ENCODE data around the gene ZNF358.

Gene ZNF358

GRCh38 chr19:7515645-7516151 lies at the start of gene ZNF358:
TSS of gene ZNF358 (plus strand) at chr19:7516103. CDS start at chr19:7519243, 3,140 bp downstream.
- DNase-seq = peak; percentile 58

DNA sequence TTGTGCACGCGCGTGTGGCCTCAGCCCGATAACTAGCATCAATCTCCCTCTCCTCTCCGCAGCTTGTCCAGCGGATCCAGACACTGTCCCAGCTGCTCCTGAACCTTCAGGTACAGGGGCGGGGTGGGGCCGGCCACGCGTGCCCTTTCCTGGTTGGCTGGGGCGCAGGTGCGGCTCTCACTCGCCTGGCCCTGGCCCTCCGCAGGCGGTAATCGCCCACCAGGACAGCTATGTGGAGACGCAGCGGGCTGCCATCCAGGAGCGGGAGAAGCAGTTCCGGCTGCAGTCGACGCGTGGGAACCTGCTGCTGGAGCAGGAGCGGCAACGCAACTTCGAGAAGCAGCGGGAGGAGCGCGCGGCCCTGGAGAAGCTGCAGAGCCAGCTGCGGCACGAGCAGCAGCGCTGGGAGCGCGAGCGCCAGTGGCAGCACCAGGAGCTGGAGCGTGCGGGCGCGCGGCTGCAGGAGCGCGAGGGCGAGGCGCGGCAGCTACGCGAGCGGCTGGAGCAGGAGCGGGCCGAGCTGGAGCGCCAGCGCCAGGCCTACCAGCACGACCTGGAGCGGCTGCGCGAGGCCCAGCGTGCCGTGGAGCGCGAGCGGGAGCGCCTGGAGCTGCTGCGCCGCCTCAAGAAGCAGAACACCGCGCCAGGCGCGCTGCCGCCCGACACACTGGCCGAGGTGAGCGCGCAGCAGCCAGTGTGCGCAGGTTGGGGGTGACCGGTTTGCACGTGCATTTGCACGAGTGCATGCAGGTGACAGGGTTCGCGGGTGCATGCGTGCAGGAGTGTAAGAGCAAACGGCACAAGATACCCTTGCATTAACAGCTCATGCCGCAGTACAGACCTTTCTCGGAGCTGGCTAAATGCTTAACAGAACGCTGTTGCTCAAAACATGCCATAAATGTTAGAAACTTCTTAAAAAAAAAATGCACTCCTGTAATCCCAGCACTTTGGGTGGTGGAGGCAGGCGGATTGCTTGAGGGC lies 48.6 kb upstream of the ZNF358 start:
- DNase-seq = no peak

DNA sequence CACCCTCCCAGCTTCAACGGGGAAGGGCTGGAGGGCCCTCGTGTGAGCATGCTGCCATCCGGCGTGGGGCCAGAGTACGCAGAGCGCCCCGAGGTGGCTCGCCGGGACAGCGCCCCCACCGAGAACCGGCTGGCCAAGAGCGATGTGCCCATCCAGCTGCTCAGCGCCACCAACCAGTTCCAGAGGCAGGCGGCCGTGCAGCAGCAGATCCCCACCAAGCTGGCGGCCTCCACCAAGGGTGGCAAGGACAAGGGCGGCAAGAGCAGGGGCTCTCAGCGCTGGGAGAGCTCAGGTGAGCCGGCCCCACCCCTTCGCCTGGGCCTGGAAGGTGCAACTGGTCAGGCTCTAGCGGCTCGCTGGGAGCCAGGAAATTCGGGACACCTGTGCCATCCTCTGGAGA lies 47.1 kb upstream of the ZNF358 start:
- DNase-seq = no peak

GRCh38 chr19:7469669-7470285 lies 46.1 kb upstream of the ZNF358 start:
- no peak for DNase-seq

DNA sequence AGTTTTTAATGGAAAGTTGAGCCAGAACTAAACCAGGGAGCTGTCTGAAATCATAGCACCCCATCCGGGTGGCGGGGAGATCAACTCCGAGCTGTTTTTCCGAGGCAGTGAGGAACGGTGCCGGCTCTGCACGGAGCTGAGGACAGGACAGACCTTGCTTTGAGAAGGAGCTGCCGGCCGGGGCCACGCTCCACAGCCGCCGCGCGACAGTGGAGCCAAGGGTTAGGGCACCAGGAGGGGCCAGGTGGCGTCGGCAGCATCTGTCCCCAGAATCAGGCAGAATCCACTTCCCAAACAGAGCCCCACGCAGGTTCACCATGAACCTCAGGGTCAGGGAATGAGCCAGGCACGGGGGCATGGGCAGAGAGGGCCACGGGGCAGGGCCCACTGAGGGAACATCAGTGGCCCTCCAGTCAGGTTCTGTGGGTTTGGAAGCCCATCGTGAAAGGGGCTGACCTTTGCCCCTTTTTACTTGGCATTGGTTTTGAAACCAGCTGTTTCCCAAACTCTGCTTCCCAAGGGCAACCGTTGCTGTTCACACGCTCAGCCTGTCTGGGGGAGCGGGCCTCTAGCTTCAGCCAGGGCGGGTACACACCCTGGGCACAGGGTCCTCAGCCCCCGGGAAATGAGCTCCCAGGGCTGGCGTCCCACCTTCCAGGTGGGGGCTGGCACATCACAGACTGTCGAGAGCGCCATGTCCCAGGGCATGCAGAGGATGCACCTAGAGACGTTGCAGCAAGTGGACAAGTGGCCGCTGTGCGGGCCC lies 45.2 kb upstream of the ZNF358 start:
- DNase-seq = no peak

- DNase-seq = no peak
Measured at GRCh38 chr19:7471696-7472615, 43.9 kb upstream of the ZNF358 start.

- DNase-seq = no peak
Measured at GRCh38 chr19:7475665-7476064, 40.2 kb upstream of the ZNF358 start.

GRCh38 chr19:7476241-7476640 lies 39.7 kb upstream of the ZNF358 start:
- DNase-seq = no peak

DNA sequence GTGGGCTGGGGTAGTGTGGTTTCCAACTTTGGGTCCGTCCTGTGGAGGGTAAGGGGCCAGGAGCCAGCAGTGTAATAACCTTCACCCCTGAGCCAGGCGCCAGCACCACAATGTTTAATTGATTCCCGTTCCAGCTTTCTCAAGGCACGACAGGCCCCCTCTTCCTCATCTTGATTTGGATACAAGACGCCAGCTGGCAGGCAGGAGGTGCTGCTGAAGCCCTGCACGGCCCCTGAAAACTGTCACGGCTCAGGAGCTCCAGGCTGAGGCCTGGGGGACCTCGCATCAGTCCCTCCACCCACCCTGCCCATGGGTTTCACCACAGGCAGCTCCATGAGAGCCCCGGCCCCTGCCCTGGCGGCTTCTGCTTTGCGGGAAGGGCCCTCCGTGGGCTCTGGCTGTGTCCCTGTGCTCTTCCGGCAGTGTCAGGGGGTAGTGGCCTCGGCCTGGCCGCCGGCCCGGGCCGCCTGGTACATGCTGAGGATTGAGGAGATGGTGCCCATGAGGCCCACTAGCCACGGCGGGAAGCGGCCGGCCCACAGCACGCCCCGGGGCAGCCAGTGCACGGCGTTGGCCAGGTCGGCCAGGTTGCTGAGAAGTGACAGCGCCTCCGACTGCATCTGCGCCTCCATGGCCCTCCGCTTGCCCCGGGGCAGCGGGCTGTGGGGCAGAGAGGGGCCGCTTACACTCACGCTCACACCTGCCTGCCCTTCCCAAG lies 39.0 kb upstream of the ZNF358 start:
- no peak for DNase-seq

- DNase-seq = no peak
Measured at GRCh38 chr19:7477758-7478157, 38.1 kb upstream of the ZNF358 start.

DNA sequence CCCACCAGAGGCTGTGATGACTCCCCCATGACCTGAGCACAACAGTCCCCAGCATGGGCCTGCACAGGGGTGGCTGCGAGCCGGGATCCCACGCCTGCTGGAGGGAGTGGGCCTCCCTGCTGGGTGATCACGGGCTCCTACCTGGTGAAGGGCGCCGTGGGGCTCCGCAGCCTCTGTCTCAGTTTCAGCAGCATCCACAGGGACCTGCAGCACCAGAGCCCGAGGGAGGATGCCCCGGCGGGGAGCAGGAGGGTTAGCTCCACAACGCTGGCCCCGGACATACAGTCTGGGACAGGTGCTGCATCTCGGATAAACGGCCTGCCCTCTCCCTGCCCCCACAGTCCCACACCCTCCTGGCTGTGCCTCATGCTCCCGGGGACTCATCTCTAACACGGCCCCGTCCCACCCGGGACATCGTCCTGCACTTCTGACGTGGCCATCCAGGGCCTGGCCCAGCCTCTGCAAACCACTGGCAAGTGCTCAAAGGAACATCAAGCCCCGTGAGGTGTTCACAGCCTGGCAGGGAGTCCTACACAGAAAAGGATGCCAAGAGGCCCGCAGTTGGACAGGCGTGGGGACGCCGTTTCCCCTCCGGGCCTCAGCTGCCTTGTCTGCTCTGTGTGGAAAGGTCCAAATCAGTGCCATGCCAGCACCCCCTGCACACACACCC lies 37.6 kb upstream of the ZNF358 start:
- no peak for DNase-seq

GRCh38 chr19:7478843-7479227 lies 37.1 kb upstream of the ZNF358 start:
- no peak for DNase-seq

DNA sequence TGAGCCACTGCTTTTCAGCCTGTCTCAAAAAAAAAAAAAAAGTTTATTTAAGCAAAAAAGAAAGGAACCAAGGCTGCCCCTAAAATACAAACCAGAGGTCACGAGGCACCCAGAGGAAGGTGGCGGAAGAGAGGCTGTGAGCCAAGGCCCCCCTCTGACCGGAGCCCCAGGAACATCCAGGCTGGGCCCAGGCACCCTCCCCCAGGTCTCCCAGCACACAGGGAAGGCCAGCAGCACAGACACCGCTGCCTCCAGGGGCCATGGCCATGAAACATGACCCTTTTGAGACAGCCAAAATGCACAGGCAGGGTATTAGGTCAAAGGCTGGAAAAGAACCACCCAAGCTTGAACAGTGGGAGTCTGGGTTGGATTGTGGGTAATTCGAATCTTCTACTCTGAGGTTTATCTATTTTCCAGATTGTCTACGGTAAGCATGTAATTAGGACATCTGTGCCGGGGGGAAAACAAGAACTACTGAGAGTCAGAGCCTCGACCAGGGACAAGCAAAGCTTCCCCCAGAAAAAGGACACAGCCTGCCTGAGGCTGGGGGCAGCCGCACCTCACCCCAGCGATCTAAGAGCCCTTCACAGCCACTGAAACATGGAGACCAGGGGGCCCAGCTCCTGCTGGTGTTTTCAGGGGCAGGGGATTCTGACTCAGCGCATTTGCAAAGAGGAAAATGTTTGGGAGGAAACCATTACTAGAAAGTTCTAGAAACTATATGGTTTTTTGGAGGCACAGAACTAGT lies 35.5 kb upstream of the ZNF358 start:
- DNase-seq = no peak

GRCh38 chr19:7480970-7481255 lies 35.0 kb upstream of the ZNF358 start:
- no peak for DNase-seq

DNA sequence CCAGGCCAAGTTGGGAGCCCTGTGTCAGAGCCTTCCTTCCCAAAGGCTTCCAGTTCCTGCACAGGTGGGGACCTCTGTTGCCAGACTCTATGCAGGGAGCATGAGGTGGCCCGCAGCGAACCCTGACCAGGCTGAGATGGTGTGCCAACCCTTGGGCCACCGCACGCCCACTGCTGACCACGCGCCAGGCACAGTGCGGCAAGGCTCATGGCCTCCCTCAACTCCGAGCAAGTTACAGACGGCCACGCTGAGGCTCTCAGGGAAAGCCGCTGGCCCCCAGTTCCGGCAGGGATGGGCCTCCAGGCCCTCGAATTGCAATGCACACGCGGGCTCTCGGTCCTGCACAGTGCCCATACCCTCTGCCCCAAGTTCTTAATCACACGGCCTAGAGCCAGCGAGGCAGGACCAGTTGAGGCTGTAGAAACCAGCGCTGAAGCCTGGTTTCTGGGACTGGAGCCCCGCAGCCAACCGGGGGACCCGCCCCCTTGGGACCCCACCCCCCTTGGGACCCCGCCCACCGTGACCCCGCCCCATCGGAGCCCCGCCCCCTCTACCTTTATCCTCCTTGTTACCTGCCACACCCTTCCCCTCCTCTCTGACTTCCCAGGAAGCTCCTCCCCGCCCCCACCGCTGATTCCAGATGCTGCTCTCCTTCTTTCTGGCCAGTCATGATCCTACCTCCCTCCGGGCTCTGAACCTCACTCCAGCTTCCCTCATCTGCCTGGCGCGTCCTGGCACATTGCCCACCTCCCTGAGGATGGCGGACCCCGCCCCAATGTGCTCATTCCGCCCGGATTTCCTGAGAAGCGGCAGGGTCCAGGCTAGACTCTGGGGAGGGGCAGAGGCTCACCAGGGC lies 33.1 kb upstream of the ZNF358 start:
- peak; percentile 1 for DNase-seq

DNA sequence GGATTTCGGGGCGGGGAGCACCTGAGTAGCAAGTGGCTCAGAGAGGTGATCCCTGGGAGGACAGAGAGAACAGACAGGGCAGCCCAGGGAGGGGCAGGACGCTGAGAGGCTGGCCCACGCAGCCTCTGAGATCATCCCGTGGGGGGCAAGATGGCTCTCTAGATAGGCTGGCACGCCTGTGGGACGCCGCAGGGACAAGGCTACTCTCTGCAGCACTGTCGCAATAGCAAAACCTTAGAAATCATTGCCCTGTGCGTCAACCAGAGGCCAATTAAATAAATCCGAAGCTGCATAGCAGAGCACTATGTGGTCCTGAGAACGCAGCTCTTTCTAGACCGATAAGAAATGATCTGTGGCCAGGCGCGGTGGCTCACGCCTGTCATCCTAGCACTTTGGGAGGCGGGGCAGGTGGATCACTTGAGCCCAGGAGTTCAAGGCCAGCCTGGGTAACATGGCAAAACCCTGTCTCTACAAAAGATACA lies 32.1 kb upstream of the ZNF358 start:
- no peak for DNase-seq

DNA sequence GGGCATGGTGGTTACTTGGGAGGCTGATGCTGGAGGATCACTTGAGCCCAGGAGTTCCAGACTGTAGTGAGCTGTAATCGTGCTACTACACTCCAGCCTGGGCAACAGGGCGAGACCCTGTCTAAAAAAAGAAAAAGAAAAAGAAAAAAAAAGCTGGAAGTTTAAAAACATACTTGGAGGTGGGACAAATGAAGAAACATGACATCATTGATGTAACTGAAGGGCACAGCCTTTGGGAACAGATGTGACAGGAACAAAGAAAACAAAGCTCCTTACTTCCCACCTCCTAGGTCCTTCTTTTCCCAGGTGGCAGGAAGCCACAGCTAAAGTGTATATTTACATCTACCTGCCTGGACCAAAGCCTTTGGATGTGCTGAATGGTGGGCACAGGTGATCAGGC lies 29.0 kb upstream of the ZNF358 start:
- no peak for DNase-seq

DNA sequence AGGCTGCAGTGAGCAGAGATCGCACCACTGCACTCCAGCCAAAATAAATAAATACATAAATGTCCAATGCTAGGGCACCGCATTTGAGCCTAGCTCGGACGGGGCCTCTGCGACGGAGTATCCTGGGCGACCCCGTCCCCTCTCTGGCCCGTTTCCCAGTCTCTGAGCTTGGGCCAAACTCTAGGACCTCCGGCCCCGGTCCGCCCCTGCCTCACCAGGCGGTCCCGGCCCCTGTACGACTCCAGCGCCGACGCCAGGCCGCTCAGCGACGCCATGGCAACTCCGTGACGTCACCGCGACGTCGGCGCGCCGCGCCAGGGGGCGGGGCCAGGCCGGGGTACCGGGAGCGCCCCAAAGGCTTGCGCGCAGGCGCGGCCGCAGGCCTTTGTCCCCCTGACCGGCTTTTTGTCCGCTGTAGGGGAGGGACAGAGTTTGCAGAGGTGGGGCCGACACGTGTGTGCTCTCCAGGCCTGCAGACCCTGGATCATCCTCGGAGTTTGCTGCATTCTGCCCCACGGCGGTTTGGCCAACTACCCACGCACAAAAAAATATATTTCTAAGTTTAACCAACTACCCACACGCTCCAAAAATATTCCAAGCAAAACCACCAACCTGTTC lies 27.1 kb upstream of the ZNF358 start, which contains the start of gene PEX11G:
Gene PEX11G, minus strand, starts transcription at position 300 of the 618 bp plus-strand sequence. Its CDS starts 25 bp downstream, at position 275.
- peak; percentile 92 for DNase-seq

Data from NCI-H774 (cell line).